Activated CD4-positive, alpha-beta T cell treated with anti-CD3 and anti-CD28 coated beads, Interleukin-2, amount 50 U/mL, for 4 hours (primary cell): ENCODE data around the gene NRCAM.

Experiments used
- DNase-seq, 2 experiments: peaks; one replicate each; pipeline ENCODE4 v3.0.0-alpha.2; 2020

The NRCAM gene

GRCh38 chr7:108423089-108423989 lies 32.9 kb downstream of the NRCAM start:
- DNase-seq: no peak

GRCh38 chr7:108421720-108422331 lies 34.4 kb downstream of the NRCAM start:
- DNase-seq: no peak

DNA sequence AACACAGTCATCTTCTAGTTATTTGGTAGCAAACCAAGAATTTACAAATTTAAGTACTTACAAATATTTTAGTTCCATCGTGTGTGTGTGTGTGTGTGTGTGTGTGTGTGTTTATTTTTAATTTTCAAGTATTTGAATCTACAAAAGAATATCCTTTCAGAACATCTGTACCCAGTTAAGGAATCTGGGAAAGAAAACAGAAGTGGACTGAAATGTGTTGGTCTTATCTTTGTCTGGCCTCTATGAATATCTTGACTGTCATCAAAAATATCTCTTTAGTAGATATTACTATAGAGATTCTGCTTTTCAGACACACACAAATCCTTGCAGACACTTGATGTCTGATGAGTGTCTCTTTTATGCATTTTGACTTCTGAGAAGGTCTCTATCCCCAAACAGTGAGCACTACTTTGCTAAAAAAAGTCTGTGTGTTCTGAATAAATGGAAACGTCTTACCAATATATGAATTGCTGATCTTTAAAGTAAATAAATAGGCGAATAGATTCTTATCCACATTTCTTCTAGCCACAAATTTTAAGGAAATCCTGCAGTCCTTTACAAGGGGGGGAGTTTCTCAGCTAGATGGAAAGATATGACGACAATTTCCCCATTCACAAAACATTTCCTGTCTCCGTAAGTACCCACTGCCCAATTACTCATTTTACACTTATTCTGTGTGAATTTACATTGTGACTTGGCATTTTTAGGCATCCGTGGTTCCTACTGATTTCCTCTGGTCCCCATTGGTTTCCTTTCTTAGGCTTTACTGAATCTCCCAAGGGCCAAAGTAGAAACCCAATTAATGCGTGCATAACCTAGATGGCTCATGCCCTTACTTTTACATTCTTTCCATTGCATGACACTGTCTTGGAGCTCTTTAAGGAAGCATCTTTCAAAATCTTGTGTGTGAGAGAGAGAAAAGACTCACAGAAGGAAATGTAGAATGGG lies 36.0 kb downstream of the NRCAM start:
- no peak for DNase-seq

DNA sequence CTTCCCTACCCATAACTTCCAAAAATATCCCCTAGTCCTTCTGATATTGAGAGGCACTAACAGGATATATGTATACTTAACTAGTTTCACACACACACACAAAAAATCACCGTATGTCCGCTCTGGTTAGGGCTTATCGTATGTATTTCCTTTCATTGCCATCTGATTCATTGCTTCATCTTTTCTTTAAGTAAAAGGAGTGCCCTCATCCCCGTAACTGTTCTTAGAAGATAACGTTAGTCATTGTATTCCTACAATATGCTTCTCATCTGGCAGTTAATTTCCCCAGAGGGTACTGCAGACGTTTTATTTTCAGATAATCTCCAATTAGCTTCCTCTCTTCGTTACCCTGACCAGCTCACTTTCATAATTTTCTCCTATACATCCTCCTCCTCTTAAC lies 37.3 kb downstream of the NRCAM start:
- no peak for DNase-seq

DNA sequence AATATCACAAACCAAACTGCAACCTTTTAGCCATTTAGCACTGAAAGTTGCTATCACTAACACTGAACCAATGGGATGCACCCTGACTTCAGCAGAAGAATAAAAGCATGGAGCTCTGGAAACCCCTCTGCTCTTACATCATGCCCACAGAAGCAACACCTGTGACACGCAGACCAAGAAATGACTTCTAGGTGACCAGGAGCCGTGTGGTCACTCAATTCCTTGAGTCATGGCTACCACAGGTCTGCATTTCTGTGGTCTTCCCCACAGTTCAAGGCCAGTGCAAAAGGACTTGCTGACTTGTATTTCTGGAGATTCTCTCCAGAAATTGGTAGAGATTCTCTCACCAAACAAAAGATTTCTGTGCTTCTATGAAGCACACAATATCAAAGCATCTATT lies 38.3 kb downstream of the NRCAM start:
- DNase-seq: no peak

GRCh38 chr7:108417144-108417543 lies 39.1 kb downstream of the NRCAM start:
- DNase-seq: no peak

- no peak for DNase-seq
Measured at GRCh38 chr7:108415821-108416536, 40.3 kb downstream of the NRCAM start.

DNA sequence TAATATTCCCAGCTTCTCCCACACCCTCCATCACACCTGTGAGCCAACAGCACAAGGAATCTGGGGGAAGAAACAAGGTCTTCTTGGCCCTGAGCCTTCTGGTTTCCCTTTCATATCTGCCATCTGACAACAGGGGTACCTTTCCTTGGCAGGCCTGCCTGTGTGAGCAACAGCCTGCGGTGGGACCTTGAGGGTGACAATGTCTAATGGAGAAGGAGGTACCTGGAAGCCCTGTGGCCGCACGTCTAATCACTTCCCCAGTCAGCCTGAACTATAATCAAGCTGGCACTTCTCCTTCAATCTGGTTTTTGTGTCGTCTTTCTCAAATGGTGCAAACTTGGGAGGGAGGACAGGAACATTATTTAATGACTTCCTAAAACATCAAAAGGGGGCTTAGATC lies 41.2 kb downstream of the NRCAM start:
- no peak for DNase-seq

DNA sequence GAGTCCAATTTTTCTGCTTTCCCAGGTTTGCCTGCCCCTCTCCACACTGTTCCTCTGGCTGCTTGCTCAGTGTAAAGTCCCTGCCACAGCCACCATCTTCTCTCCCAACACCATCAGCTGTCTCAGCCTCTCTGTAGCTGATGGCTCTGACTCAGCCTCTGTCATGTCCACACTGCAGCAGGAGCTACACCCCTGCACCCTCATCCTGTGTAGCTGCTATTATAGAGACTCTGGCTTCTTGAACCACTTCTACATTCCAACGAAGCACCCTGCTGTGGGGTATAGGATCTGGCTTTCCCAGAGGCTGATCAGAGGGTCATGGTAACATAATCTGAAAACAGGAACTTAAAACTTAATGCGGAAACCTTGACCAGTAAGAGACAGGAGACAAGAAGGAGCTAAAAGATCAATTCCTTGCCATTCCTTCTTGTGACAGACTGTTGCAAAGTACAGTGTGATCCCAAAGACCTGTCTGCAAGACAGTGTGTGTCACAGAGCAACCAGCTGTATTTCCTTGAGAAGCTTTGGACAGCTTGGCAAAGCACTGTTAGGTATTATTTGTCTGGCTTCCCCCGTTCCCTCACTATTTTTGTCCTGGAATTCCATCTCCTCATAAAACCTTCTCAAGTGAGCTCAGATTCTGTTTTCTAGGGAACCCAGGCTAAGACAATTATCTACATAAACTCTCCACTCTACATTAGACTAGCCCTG lies 42.3 kb downstream of the NRCAM start:
- DNase-seq: no peak

DNA sequence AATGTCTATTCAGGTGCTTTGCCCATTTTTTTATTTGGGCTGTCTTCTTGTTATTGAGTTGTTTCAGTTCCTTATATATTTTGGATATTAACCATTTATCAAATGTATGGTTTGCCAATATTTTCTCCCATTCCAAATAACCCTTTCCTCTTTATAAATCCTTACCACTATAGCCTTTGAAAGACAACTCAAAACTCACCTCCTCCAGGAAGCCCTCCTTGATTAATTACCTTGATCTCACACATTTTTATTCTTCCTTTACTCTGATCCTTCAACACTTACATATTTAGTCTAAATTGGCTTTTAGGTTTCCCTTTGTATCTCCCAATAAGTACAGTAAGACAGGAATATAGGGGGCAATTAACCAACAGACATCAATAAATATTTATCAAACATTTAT lies 42.9 kb downstream of the NRCAM start:
- DNase-seq: no peak

DNA sequence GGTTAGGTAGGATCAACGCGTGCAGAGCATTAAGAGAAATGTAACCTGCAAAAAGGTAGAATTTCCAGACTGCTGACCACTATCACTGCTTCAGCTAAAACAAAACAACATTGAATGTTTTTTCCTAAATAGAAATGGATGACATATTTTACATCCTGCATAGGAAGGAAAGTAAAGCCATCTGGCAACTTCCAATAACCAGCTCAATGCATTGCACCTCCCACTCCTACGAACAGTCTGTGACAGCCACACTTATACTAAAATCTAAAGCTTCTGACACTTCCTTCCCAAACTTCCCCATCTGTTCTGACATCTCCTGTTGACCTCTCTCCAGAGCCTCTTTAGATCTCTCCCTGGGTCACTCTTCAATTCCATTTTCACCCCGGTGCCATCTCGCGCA lies 47.1 kb downstream of the NRCAM start:
- no peak for DNase-seq

DNA sequence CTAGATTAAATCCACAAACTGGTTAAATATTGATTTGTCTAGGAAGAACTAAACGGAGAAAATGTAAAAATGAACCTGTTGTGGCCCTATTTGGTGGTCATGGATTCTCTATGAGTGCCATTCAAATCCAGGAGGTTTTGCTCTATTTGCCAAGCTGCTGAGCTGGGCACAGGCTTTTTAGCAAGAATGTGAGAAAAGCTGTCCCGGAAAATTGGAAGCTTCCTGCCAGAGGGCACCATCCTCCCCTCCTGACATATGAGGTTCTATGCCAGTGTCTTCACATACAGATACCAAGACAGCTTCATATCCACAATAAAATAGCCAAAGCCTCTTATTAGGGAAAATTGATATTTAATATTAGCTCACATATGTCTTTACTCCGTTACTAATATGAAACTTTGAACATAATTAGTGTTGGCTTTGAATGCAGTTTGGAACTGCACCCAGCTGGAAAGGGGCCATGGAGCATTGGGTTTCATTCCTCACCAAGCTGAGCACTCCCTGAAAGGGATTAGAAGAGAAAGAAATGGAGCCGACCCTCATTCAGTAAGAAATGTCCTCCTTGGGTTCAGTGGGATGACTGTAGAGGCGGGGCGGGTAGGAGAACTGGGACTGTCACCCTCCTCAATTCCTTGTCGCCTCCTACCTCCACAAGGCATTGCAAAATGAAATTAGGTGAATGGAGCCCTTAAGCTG lies 47.8 kb downstream of the NRCAM start:
- no peak for DNase-seq

GRCh38 chr7:108407676-108408075 lies 48.6 kb downstream of the NRCAM start:
- DNase-seq: no peak

GRCh38 chr7:108406222-108406890 lies 49.9 kb downstream of the NRCAM start:
- DNase-seq: no peak

- no peak for DNase-seq
Measured at GRCh38 chr7:108404509-108405420, 51.5 kb downstream of the NRCAM start.

DNA sequence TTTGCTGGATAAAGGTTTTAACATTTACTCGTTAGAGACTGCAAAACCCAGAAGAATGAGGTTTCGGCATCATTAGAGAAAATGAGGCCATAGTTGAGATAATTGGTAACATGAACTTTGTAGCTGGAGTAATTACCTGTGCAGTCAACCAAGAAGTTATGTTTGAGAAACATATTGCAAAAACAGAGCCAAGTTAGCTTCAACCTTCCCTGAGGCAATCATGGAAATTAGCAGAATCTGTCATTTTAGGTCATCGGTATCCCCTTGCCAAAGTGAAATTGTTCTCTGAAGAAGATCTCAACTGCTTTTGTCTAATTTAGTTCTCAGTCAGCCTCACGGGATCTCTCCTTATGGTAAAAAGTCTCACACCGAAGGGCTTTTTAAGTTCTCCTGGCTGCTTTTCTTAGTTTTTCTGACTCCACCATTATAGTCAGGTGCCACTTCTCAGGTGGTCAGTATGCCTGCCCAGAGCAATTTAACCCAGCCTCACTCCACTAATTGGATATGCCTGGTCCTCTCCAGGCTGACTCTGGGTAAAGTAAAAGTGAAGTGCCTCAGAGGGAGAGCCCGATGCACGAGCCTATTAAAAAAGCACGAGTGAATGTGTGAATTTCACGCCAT lies 52.5 kb downstream of the NRCAM start:
- no peak for DNase-seq

GRCh38 chr7:108402865-108403264 lies 53.4 kb downstream of the NRCAM start:
- no peak for DNase-seq

DNA sequence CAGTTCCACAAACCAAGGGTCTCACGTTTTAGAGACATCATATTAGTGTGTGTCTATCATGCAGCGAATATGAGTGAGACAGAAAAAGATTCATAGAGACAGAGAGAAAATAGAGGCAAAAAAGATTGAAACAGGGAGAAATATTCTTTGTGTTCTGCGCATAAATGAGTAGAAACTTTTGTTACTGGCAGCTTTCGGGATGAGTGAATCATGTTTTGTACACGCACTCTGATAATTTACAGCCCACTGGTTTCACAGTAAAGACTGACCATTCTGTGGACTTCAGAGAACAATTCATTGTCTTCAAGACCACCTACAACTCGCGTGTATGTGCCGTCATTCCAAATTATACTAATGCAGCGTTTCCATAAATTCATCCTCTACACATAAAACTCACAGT lies 60.2 kb downstream of the NRCAM start:
- no peak for DNase-seq

DNA sequence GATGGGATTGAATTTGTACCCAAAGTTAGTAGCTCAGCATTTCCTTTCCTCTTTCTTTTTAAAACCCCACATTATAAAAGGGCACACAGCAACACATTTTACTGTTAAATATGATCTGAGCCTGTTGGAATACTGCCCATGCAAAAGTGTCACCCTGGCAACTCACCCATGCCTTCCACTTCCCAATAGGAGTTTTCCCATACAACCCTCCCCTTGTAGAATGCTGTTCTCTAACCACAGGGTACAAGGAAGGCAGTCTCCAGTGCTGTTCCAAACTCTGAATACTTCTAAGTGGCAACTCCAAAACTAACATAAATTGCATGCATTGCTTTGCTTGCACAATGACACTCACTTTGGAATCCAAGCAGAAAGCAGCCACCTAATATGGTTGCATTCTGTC lies 60.8 kb downstream of the NRCAM start:
- DNase-seq: no peak
